Lower lobe of right lung (tissue), 2 donors: ENCODE measurements around the gene ATP6V0D1. TPM values are rescaled to one million over a fixed set of nuclear protein-coding genes. Genes with fewer than 3 reads are reported as not detected.

Experiments used
- ATAC-seq, 2 donors: fragments of 200-7000 bp; cut with Tn5 transposase; one replicate each; pipeline ENCODE4 v1.9.1; 2020 to 2022; ENCODE audit warnings: mild to moderate bottlenecking in 2 of 2, moderate library complexity in 2 of 2
- DNase-seq: peaks from one replicate; pipeline ENCODE4 v3.0.0-alpha.2; 2020
- H3K27ac ChIP-seq: fragments of 200-600 bp; one replicate; pipeline ENCODE4 v1.8.0; 2022
- H3K27me3 ChIP-seq: fragments of 200-600 bp; one replicate; pipeline ENCODE4 v1.8.0; 2022; ENCODE audit warnings: low read depth
- H3K36me3 ChIP-seq: fragments of 200-600 bp; one replicate; pipeline ENCODE4 v1.8.0; 2022; ENCODE audit warnings: mild to moderate bottlenecking
- H3K4me1 ChIP-seq: fragments of 200-600 bp; one replicate; pipeline ENCODE4 v1.8.0; 2022
- H3K4me3 ChIP-seq: fragments of 200-600 bp; one replicate; pipeline ENCODE4 v1.8.0; 2022; ENCODE audit warnings: mild to moderate bottlenecking
- H3K9me3 ChIP-seq: fragments of 200-600 bp; one replicate; pipeline ENCODE4 v1.8.0; 2022
- CTCF ChIP-seq: fragments of 200-600 bp; IDR thresholded peaks from one replicate; pipeline ENCODE4 v1.8.0; 2022; ENCODE audit warnings: antibody characterized with exemption, mild to moderate bottlenecking
- intact Hi-C: fragments of 100-400 bp; cut with DNase I; formaldehyde crosslinking; loops from one replicate; pipeline ENCODE4 v1.11.0; 2022
- total RNA-seq: library from RNA; stranded (reverse); fragmentation: NEBNext Ultra II Directional; extraction: Animal tissue kit (Norgen Biotek cat#: 25700); gene quantifications from one replicate; pipeline ENCODE4 v1.2.1, GENCODE V29; 2021
- donor health status: DM: no; HTN: yes; CAD: no; lungs with severe emphysema.

The ATP6V0D1 gene
- total RNA-seq, 1 donor from 2014 or later, result 175 TPM

DNA sequence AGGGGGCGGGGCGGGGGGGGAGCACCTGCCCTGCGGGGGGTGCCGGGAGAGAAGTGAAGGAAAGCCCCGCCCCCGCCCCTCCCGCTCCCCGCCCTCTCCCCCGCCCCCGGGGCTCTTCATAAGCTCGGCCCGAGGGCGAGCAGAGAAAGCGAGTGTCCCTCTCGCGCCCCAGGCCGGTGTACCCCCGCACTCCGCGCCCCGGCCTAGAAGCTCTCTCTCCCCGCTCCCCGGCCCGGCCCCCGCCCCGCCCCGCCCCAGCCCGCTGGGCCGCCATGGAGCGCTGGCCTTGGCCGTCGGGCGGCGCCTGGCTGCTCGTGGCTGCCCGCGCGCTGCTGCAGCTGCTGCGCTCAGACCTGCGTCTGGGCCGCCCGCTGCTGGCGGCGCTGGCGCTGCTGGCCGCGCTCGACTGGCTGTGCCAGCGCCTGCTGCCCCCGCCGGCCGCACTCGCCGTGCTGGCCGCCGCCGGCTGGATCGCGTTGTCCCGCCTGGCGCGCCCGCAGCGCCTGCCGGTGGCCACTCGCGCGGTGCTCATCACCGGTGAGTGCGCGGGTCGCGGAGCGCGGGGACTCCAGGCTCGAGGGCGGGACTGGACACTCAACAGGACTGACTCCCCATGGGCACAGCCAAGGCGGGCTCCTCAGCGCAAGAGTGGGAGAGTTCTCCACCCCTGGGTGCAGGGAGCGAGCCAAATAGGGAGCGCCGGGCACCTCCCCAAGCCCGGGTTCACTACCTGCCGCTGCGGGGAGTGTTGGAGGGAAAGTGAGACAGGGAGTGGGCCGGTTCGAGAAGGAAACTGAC is 49.8 kb downstream of the ATP6V0D1 start, which contains the start of gene HSD11B2:
TSS of gene HSD11B2 (plus strand) at position 145 of the 798 bp plus-strand sequence. CDS start at position 273, 128 bp downstream.
- Histone ChIP-seq H3K4me3 (peak within 1 kb of the TSS; percentile 56), H3K4me1 (peaks cover 25% of the 10 kb centered on the region), H3K27ac (peak within 1 kb of the TSS; percentile 41), H3K27me3 (peaks cover 28% of the 10 kb centered on the region), H3K36me3 (no peaks in the 10 kb centered on the region), H3K9me3 (no peaks in the 10 kb centered on the region)
- peak; percentile 69 to 76 for ATAC-seq
- TF ChIP-seq CTCF, result no peak
- DNase-seq, result peak; percentile 68
- intact Hi-C loops, result no loop called here

GRCh38 chr16:67430504-67430976 is 50.4 kb downstream of the ATP6V0D1 start:
- Histone ChIP-seq H3K9me3 (no peaks in the 10 kb centered on the region), H3K27ac (peak overlapping the region; percentile 41), H3K27me3 (peaks cover 34% of the 10 kb centered on the region), H3K36me3 (no peaks in the 10 kb centered on the region), H3K4me3 (peak overlapping the region; percentile 56), H3K4me1 (peaks cover 25% of the 10 kb centered on the region)
- DNase-seq (peak; percentile 64), ATAC-seq (peak; percentile 47 to 57)
- no peak for TF ChIP-seq CTCF
- intact Hi-C loops, result no loop called here

DNA sequence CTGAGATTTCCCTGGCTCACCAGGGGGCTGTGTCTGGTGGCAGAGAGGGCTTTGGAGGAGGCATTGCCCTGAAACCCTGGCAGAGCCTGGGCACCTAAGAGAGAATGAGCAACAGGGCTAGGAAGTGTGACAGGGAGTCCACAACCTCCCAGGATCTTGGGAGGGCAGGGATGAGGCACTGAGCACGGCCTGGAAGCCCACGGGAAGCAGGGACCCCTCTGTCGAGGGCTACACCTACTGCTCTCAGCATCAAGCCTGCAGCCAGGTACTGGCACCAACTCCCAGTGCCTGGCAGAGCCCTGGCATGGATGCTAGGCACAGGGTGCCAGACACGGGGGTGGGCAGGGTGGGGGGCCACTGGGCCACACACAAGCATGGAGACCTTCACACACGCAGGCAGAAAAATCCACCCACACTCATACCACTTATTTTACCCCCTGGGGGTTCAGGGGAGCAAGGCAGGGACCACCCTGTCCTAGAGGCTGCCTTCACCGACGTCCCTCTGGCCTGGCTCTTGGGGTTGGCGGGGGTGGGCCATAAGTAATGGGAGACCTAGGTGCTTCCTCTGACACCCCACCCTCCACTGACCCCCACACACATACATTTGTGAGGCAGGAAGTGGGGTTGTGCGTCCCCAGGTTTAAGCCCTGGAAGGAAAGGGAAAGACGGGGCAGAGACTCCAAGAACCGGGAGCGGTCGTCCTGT is 51.0 kb downstream of the ATP6V0D1 start:
- H3K4me1 ChIP-seq, result peaks cover 25% of the 10 kb centered on the region
- TF ChIP-seq CTCF, result no peak

GRCh38 chr16:67429053-67429798 is 51.7 kb downstream of the ATP6V0D1 start:
- Histone ChIP-seq H3K4me1 (peaks cover 29% of the 10 kb centered on the region), H3K27ac (no peak overlapping the region), H3K36me3 (no peaks in the 10 kb centered on the region), H3K27me3 (peaks cover 46% of the 10 kb centered on the region), H3K4me3 (no peak overlapping the region), H3K9me3 (no peaks in the 10 kb centered on the region)
- ATAC-seq, result no peak
- no peak for DNase-seq
- TF ChIP-seq CTCF, result no peak
- intact Hi-C loops, result no loop called here

More for the DNA sequence above, 51.0 kb downstream of the ATP6V0D1 start:
- Histone ChIP-seq H3K27me3 (peaks cover 40% of the 10 kb centered on the region), H3K36me3 (no peaks in the 10 kb centered on the region), H3K4me3 (peak overlapping the region; percentile 56), H3K27ac (no peak overlapping the region), H3K9me3 (no peaks in the 10 kb centered on the region)
- intact Hi-C loops, result no loop called here
- no peak for ATAC-seq
- no peak for DNase-seq

DNA sequence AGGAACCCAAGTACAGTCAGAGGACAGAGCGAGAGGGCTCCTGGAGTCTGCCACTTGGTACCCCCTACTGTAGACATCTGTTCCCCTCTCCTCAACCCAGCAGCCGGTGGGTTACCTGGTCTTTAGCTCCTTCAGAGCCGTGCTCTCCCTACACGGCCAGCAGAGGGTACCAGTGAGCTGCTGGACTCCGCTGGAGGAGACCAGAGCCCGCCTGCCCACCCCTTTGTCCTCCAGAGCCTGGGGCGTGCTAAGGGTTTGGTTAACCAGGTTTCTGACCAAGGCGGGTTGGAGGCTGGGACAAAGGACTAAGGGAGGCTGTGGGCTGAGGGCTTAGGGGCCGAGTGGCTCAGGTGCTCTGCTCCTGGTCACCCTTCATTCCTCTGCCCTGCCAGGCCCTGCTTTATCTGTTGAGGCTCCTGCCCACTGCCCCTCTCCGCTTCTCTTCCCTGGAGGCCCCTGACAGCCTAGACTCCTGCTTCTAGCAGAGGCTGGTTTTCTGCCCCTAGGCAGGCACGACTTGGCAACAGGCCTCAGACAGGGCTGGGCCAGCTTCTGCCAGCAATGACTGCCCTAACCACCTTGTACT is 52.7 kb downstream of the ATP6V0D1 start:
- Histone ChIP-seq H3K4me3 (no peak overlapping the region), H3K36me3 (no peaks in the 10 kb centered on the region), H3K9me3 (no peaks in the 10 kb centered on the region), H3K27ac (no peak overlapping the region), H3K27me3 (peaks cover 46% of the 10 kb centered on the region), H3K4me1 (peaks cover 35% of the 10 kb centered on the region)
- ATAC-seq (peak; percentile 65 to 80), DNase-seq (peak; percentile 84)
- intact Hi-C loops, result no loop called here
- TF ChIP-seq CTCF, result peak; percentile 87
